Cerebellar nuclear complex (tissue), 1 donor: Measurements from ENCODE around the gene MAGI2.

Source experiments
- DNase-seq, 2 experiments: peaks; one replicate each; lab custom pipeline; 2025; lab: John Stamatoyannopoulos, UW

The MAGI2 gene

DNA sequence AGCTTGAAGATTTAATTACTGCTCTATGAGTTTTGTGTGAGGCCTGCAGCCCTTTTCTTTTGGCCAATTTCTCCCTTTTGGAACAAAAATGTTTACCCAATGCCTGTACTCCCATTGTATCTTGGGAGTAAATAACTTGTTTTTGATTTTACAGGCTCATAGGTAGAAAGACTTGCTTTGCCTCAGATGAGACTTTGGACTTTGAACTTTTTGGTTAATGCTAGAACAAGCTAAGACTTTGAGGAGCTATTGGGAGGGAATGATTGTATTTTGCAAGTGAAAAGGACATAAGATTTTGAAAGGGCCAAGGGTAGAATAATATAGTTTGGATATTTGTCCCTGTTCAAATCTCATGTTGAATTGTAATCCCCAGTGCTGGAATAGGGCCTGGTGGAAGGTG, 152.0 kb downstream of the MAGI2 start:
- DNase-seq, result no peak

DNA sequence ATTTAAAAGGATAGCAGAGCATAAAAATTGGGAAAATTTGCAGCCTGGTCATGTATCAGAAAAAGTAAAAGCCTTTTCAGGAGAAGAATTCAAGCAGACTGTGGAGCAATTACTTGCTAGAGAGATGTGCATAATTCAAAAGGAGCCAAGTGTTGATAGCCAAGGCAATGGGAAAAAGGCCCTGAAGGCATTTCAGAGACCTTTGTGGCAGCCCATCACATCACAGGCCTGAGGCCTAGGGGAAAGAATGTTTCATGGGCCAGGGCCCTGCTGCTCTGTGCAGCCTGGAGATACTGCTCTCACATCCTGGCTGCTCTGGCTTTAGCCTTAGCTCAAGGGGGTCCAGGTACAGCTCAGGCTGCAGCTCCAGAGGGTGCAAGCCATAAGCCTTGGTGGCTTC, 152.9 kb downstream of the MAGI2 start:
- no peak for DNase-seq

GRCh38 chr7:79298145-79298760, 155.2 kb downstream of the MAGI2 start:
- DNase-seq, result peak in 1 of 2 experiments; percentile 43

DNA sequence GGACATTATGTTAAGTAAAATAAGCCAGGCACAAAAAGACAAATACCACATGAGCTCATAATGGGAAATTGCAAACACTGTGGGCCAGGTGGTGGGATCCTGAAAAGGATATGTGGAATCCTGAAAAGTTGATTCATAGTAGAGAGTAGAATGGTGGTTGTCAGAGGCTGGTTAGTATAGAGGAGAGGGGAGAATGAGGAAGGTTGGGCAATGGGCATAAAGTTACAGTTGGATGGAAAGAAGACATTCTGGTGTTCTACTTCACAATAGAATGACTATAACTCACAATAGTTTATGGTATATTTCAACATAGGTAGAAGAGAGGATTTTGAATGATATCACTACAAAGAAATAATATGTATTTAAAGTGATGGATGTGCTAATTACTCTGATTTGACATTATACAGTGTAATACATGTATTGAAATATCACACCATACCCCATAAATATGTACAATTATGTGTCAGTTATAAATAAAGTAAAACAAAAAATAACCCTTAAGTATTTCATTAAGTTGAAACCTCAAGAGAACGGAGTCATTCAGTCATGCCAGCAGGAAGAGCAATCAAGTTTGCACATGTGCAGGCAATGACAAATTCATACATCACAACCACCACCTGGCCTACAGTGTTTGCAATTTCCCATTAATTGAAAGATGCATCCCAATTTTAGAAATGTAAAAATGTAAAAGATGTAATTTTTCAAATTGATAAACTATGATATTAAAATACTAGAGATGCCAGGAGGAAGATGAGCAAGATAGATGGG, 156.7 kb downstream of the MAGI2 start:
- DNase-seq, result no peak

GRCh38 chr7:79293655-79294142, 159.8 kb downstream of the MAGI2 start:
- DNase-seq, result no peak

DNA sequence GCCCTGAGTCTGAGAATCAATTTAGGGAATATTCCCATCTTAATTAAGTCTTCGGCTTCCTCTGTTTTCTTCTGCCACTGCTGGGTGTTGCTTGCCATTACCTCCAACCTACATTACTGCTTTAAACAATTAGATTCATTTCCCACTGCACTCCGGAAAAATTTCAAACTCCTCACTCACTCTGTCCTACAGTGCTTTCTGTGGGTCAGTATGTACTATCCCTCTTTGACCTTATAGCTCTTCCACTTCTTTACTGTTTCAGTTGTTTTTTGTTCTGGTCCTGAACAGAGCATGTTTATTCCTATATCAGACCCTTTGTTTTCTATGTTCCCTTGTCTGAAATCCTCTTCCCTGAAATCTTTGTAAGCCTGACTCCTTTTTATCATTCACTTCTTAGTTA, 160.6 kb downstream of the MAGI2 start:
- no peak for DNase-seq

- no peak for DNase-seq
Measured at GRCh38 chr7:79291498-79291865, 162.0 kb downstream of the MAGI2 start.

- no peak for DNase-seq
Measured at GRCh38 chr7:79290841-79291497, 162.5 kb downstream of the MAGI2 start.

DNA sequence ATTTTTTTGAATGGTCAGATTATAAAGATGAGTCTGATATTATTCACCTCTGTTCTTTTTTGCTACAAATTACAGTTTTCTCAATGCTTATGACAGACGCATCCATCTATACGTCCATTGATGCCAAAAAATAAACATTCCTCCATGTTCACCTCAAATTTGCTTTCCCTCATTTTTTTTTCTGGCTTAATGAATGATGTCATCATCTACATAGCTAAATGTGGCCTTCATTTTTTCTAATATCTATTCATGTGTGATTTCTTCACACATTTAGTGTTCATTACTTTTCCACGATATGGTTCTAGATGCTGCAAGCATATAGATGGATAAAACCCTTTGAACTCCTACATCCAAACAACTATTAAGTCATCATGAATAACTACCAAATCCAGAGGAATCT, 163.1 kb downstream of the MAGI2 start:
- DNase-seq, result no peak

GRCh38 chr7:79288655-79289054, 164.8 kb downstream of the MAGI2 start:
- no peak for DNase-seq

- no peak for DNase-seq
Measured at GRCh38 chr7:79287981-79288380, 165.5 kb downstream of the MAGI2 start.

- DNase-seq, result no peak
Measured at GRCh38 chr7:79286181-79286580, 167.3 kb downstream of the MAGI2 start.

DNA sequence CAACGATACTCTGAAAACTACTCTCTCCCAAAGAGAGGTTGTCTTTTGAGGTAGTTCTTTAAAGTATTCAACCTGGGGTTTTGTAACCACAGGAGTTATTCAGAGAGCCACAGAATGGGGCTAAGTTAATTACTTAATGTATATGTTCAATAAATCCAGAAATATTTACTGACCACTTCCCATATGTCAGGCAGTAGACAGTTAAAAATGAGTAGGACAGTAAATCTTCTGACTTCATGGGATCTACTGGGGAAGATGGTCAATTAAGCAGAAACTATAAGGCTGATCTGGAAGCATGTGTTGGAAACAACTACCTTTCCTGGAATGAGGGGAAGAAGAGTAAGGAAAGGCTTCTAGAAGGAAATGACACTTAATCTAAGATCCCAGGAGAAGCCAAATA, 167.7 kb downstream of the MAGI2 start:
- no peak for DNase-seq

- DNase-seq, result no peak
Measured at GRCh38 chr7:79284211-79284610, 169.3 kb downstream of the MAGI2 start.

DNA sequence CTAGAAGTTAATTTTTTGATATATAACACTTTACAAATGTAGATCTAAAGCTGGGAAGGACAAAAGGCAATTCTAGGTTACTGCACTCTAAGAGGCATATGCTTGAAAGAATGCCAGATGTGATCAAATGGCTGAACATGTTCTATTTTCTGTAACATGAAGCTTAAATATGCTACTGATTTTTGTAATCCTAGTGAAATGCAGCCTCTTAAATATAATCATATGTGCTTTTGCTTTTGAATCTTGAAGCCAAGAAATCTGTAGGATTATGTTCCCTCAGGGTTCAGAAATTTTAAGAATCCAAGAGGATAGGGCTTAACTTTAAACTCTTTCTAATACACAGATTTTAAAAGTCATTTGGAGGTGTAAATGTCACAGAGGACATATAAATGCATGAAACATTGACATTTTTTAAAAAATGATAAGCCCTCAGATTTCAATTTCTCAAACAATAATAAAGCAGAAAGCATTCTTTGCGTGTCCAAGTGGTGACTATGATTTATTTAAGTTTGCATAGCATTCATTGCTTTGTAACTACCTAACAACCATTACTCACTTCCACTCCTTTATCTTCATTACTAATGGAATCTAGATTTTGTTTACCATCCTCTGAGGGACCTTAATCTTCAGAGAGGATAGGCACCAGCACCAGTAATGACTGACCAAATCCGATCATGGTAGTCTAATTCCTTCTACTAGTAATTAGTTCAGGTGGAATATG, 170.4 kb downstream of the MAGI2 start:
- DNase-seq, result no peak

GRCh38 chr7:79282070-79282694, 171.3 kb downstream of the MAGI2 start:
- DNase-seq, result peak; percentile 49 to 54

DNA sequence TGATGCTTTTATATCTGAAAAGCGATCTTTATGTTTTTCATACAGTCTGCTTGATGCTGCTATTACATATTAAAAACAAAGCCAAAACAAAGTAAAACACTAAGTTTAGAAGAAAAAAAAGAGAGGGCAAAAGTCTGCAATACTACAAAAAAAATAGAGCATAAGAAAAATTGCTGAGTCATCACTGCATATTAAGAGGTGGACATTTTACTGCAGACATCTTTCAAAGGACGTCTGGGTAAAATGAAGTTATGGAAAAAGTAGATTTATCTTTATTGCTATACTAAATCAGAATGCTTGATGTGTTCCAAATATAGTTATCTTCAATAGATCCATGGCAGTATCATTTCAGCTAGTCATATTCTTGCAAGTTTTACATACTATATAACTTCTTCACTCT, 172.0 kb downstream of the MAGI2 start:
- DNase-seq, result no peak

- DNase-seq, result no peak
Measured at GRCh38 chr7:79272938-79273337, 180.5 kb downstream of the MAGI2 start.

DNA sequence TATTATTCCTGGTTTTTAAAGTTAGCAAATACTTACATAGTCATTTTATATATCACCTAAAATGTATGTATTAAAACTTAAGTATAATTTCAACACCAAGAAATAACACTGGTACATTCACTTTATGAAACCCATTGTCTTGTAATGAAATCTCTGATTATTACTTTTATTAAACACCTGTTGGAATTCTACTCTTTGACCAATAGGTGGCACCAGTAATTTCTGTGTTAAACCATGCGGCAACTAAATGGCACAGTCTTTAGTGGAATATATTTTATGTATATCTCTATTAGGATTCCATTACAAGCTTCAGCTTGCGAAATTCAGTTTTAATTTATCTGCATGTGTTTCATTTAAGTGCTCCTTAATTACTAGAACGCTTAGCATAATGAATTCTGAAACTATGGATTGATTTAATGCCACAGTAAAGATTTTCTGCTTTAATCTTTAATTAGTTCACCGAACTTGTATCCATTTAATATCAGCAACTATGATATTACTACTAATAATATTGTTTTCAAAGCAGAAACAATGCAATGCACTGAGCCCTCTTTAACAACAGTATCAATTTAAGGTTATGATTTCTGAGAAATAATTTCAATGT, 181.3 kb downstream of the MAGI2 start:
- no peak for DNase-seq

GRCh38 chr7:79268730-79269129, 184.7 kb downstream of the MAGI2 start:
- no peak for DNase-seq

- DNase-seq, result no peak
Measured at GRCh38 chr7:79258826-79259225, 194.6 kb downstream of the MAGI2 start.

DNA sequence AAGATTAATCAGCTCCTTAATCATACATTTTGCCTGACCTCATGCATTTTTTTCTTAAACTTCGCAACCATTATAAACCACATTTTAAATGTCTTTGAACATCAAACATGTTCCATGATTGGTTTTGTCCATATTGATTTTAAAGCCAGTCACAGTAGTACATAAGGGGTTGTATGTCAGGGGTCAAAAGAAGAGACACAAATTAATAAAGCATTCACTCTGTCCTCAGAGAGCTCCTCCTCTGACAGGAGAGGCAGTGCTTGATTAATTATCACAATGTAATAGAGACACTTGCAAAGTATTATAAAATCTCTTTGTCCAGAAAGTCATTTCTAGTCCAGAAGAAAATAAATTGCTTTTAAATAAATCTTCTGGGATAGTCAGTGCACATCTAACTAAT, 195.5 kb downstream of the MAGI2 start:
- no peak for DNase-seq
